Effector CD4-positive, alpha-beta T cell (primary cell): Measurements from ENCODE around the gene ZC2HC1C.
"Not testable (repeated sequence)": the region's sequence is repeated elsewhere in the genome, so short reads cannot be mapped to it uniquely, and the experiment has no call there.

Experiments
- DNase-seq: peaks from one replicate; pipeline ENCODE4 v3.0.0-alpha.2; 2020

The ZC2HC1C gene

DNA sequence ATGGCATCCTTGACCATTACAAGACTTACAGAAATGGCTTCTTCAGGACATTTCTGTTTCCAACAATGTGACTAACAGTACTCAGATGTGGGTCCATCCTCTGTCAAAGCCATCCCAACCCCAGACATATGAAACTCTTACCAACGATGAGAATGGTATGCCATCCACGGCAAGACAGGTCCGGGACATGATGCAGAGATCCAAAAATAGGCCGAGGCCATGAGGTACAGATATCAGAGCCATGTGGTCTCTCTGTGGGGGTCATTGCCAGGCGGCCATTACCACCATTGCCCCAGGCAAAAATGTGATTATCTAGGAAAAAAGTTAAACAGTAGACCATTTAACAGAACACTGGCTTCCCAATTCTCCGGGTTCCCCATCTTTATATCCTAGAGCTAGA lies 27.5 kb downstream of the ZC2HC1C start:
- no peak for DNase-seq

DNA sequence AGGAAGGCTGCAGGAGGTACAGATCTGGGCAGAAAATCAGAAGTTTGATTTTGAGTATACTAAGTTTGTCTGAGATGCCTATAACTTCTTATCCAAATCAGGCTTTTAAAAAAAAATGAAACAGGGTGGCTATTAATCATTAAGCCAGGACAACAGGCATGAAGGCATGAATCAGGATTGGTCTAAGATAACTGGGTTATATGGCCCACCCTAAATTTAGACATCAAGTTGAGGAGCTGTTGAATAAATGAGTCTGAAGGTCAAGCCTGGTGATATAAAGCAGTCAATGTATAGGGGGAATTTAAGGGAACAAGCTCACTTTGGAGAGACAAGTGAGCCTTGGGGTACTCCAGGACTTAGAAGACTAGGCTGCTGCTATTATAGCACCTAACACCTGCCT lies 28.8 kb downstream of the ZC2HC1C start:
- DNase-seq: no peak

DNA sequence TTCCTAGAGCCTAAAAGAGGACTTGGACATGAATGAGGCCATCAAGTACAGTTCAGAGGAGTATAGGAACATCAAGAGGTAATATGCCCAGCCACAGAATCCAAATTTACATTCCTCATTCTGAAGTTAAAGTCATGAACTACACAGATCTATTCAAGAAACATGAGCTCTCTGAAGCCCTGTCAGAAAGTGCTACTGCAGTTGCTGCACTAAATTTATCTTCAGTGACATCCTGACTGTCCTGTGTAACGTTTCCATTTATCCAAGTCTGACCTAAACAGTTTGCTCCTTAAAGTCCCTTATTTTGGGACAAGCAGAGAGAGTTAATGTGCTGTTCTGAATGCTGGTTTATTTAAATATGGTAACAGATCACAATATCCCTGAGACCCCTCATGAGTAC lies 29.2 kb downstream of the ZC2HC1C start:
- no peak for DNase-seq

DNA sequence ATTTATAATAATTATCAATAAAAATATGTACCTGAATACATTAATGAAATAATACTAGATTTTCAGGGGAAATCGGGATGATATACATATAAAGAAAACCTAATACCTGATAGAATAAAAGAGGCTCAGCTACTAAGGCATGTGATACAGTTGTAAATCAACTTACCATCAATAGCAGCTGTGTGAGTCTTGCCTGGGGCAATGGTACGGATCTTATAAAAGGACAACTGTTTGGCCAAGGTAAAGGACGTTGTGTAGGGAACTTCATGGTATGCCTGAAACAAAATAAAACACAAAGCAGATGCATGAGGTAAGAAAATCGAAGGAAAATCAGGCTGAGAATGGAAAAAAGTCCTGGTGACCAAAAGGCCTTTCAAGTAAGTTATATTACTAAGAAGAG lies 32.0 kb downstream of the ZC2HC1C start:
- no peak for DNase-seq

DNA sequence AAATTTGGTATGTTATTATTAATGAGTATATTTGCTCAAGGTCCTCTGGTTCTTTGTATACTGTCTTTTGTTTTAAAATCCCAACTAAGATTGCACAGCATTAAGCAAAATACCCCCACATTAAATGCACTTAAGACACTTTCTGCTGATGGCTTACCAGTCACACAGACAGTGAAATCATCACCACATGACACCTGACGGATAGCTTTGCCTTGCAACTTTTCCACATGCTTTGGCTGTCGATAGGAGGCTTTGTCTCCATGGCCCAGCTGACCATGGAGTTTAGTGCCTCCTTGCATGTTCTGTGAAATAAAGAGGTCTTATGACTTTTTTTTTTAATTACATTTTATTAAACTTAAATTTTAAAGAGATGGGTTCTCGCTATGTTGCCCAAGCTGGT lies 37.7 kb downstream of the ZC2HC1C start:
- DNase-seq: no peak

DNA sequence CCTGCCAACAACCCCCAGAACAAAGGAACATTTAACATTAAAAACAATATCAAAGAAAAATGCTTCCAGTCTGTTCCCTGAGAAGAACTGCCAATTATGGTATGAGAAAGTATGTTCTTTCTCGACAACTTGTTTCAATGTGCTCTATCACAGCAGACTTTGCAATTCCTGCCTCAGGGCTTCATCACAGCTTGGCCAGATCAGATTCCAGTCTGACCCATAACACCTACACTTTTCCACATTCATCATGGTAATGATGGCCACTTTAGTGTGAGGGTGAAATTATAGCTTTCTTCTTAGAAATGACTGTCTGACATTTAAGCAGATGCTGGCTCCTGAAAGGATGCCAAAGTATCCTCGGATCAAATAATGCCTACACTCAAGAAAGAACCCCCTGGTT lies 40.4 kb downstream of the ZC2HC1C start:
- DNase-seq: no peak

DNA sequence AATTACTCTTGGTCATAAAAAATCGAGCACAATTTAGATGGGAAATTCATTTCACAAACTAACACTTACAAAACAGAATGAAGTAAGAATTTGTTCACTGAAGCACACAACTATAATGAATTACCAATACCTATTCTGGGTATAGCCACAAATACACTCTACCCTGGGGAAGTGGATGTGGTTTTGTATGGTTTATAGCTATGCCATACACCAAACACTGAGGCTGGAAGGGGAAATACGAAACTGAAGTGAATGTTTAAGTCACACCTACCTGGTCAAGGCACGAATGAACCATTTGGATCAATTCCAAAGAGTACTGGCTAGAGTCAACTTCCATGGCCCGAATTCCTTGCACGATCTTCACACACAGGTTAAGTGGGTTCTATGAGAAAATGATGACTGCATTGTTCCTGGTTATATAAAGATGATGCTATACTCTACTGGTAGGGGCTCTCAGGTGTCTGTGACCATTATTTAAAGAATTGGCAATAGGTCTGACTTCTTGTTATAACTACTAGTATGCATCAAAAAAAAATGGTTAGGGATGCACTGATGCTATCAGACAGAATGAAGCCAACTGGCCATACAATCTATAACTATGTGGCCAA lies 44.6 kb downstream of the ZC2HC1C start:
- DNase-seq: no peak

DNA sequence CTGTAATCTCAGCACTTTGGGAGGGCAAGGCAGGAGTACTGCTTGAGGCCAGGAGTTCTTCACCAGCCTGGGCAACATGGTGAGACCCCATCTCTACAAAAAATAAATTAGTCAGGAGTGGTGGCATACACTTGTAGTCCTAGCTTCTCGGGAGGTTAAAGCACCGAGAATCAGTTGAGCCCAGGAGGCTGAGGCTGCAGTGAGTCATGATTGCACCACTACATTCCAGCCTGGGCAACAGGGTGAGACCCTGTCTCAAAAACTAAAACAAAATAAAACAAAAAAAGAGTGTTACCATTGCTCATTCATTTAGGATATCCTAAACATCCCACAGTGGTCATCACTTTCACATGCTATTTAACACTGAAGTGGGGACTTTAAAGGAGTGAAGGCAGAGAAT lies 49.6 kb downstream of the ZC2HC1C start:
- DNase-seq: no peak

DNA sequence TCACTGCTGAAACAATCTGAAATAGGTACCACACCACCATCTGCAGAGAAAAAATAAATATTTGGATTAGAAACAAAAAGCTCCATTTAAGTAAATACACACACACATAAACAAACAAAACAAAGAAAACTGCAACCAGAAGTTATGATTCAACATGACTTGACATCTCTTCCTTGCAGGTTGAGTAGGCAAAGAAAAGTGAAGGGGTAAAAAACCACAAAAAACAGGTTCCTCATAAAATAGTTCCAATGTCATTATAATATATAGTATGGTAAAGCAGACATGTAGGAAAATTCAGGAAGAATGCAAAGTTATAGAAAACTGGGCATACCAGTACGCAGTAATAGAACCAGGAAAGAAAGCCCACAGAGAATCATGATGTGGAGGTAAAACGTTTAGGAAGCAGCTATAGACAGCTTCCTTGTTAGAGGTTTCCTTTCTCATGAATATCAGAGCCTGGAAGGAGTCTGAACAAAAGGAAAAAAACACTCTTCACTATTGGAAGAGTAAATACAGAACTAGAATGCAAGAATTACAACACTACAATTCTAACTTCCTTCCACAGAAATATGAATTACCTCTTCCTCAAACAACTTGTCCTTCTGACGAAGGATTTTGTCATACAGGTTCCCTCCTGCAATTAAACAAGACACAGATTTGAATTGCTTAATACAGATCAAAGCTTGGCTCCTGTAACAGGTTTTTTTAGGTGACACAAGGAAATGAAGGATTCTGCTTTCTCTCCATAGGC lies 51.3 kb downstream of the ZC2HC1C start:
- no peak for DNase-seq

DNA sequence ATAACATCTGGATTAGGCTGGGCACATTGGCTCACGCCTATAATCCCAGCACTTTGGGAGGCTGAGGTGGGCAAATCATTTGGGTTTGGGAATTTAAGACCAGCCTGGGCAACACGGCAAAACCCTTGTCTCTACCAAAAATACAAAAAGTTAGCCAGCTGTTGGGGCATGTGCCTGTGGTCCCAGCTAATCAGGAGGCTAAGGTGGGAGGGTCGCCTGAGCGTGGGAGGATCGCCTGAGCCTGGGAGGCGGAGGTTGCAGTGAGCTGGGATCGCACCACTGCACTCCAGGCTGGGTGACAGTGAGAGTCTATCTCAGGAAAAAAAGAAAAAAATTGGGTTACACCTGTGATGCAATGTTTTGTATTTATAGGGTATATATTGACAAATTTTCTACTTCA lies 52.1 kb downstream of the ZC2HC1C start:
- no peak for DNase-seq

DNA sequence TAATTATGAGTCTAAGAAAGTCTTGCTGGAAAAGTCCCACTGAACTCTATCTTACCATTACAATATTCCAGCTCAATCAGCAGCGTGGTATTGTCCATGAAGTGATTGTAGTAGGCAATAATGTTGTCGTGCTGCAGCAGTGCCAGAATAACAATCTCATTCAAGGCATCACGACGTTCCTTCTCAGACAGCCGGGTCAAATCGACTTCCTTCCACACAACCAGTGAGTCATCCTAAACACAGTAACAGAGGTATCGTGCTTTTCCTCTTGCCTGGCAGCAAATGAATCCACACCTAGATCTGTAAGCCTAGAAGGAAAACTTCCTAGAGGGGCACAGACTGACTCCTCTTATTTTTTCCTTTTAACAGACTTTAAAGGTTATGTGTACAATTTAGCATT lies 54.5 kb downstream of the ZC2HC1C start:
- peak; percentile 8 for DNase-seq

DNA sequence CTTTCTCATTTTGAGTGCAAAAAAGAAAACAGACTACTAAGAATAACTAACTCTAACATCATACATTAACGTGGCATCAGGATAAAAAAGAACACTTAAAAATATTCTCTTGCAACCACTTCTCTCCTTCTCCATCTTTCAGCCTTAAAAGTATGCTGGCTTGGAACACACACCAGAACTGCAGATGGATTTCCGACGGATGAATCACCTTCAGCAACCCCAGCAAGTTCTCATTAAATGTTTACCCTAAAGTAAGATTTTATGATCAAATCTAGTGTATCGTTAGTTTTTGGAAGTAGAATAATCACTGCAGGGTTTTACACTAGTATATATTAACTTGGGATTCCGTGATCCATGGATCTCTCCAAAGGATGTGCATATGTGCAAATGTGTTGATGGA lies 56.2 kb downstream of the ZC2HC1C start:
- no peak for DNase-seq

DNA sequence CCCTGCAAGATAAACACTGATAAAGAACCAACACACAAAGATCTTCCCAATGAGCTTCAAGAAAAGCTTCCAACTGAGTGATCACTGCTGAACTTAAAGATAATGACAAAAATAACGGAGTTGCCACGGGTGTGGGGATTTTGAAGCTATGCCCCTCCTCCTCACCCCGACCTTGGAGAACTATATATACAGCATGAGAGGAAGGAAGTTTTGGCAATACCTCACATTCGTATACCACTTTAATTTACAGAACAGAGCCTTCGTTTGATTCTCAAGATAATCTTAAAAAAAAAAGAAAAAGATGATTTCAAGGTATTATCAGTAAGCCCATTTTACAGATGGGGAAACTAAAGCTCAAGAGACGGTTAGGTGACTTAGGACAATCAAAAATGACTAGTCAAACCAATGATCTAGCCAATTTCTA lies 56.7 kb downstream of the ZC2HC1C start:
- DNase-seq: peak; percentile 8

DNA sequence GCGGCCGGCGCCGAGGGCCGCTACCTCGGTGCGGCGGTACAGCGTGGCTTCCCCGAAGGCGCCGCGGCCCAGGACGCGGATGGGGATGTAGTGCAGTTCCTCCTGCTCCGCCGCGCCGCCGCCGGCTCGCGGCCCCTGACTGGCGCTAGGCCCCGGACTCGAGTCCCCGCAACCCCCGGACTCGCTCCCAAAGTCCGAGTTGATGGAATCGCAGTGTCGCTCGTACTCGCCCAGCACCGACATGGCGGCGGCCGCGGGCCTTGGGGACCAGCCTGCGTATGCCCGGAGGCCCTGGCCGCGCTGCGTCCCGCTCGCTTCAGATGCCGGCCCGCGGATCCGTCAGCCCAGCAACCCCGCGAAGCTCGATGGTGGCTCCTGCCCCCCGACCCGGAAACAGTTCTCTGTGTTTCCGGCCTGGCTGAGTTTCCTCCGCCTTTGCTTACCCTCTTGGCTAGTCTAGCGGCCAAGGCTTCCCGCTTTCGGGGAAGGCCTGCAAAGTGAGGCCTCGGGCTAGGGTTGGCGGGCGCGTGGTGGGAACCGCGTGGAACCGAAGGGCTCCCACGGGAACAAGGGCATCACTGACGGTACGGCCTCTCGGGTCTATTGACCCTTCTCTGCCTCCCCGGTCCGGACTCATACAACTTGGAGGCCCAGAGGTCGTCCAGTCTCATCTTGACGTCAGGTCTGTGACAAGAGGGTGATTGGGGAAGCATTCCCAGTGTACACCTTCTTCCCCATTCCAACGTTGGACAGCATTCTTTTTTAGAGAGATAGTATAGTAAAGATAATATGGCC lies 57.4 kb downstream of the ZC2HC1C start, which contains the start of gene NEK9:
Gene NEK9, minus strand, starts transcription at position 370 of the 795 bp plus-strand sequence. Its CDS starts 127 bp downstream, at position 243.
- peak; percentile 89 for DNase-seq

DNA sequence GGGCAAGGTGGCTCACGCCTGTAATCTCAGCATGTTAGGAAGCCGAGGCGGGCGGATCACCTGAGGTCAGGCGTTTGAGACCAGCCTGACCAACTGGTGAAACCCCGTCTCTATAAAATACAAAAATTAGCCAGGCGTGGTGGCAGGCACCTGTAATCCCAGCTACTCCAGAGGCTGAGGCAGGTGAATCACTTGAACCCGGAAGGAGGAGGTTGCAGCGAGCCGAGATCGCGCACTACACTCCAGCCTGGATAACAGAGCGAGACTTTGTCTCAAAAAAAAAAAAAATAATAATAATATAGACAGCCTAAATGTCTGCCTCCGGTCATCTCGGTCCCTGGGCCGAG lies 58.0 kb downstream of the ZC2HC1C start:
- not testable (repeated sequence) for DNase-seq

DNA sequence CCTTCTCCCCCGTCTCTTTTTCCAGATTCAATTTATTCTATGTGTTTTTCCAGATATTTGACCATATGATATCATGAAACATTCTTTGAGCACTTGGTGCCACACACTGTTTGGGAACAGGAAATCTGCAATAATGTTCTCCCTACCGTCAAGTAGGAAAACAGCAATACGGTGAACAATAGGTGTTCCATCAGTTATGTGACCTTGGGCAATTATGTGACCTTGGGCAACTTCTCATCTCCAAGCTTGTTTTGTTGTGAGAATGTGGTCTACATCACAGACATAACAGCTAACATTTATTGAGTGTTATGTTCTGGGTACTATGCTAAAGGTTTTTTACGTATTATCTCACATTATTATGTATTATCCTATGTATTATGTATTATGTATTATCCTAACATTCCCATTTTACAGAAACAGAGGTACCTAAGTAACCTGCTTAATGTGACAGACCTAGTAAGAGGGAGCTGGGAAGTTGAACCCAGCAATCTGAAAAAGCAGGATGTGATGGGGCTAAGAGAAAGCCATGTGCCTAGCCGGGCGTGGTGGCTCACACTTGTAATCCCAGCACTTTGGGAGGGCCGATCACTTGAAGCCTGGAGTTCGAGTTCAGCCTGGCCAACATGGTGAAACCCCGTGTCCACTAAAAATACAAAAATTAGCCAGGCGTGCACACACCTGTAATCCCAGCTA lies 58.6 kb downstream of the ZC2HC1C start:
- DNase-seq: no peak

DNA sequence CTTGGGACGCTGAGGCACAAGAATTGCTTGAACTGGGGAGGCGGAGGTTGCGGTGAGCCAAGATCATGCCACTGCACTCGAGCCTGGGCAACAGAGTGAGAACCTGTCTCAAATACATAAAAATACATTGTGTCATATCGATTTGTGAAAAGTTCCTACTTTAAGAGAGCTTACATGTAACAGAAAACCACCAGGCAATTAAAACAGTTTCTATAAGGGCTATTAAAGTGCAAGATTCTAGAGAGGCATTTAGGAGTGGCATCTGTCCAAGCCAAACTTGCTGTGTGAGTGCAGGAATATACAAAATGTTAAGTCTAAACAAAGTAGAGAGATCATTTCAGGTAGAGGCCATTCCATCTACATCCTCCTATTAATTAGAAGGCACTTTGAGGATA lies 59.2 kb downstream of the ZC2HC1C start:
- no peak for DNase-seq
